ENCODE measurements around the gene GRID1. TPM values are rescaled to one million over a fixed set of nuclear protein-coding genes. Genes with fewer than 3 reads are reported as not detected.
A peak's percentile ranks its signal among the peaks of the same experiment; 100 is the strongest.

Gene GRID1
- total RNA-seq, 1 donor from 2014 or later: 1.1 TPM

DNA sequence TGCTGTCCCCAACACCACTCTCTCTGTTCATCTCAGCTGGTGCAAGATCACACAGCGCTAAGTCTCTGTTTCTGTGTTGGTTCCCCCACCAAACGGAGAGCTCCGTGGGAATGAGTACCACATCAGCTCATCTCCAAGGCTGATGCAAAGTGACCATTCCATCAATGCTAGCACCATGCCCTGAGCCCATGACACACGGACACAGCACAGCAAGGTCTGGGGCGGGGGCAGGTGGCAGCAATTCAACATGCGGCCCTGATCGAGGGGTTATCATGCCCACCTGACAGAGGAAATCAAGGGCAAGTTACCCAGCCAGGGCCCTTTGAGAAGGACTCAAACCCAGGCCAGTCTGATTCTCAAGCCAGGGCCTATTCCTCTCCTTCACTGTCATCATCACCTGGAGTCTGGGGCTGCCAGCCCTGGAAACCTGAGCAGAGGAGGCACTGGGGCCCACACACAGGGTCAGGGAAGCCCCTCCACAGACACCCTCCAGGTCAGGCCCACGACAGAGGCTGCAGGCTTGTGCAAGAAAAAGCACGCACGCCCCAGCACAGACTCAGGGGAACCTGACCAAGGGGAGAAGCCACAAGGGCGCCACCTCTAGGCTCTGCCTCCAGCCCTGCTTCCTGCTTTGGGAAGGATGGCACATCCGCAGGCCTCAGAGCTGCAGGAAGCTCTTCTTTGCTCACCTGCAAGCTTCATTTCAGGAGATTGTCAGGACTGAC, 74.8 kb downstream of the GRID1 start:
- Mint-ChIP-seq H3K4me3 (no peak overlapping the region), H3K36me3 (ENCODE audit: low read depth) (no peaks in the 10 kb centered on the region), H3K4me1 (no peaks in the 10 kb centered on the region), H3K27me3 (ENCODE audit: low read depth) (peaks cover 13% of the 10 kb centered on the region), H3K27ac (ENCODE audit: unreplicated experiment) (no peak overlapping the region), H3K9me3 (no peaks in the 10 kb centered on the region)
- no peak for TF ChIP-seq CTCF (conservative IDR thresholded peaks at IDR 0.05)
- DNase-seq (ENCODE audit: low read depth, low spot score): no peak

DNA sequence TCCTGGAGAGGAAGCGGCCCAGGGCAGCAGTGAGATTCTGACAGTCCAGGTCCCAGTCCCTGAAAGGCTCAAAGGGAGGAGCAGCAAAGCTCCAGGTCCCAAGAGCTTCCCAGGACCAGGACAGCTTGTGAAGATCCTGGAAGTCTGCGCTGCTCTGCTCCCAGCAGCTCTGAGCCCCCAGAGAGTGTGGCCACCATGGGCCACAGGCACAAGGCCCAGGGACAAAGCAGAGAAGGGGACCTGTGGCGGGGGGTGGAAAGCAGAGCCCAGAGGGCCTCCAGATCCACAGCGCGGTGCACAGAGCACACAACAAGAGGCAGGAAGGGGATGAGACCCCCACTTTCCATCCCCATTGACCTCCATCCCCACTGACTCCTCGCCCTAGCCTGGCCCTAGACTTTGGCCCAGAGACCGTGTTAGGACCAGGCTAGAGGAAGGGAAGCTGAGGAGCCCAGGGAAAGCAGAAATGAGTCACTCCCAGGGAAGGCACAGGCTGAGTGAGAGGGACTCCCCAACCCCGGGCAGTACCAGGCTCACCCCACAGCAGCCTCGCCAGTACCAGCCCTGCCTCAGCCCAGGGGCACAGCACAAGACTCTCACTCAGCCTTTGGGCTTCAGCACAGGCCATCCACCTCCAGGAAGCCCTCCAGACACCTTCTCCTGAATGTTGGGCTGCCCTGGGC, 75.5 kb downstream of the GRID1 start:
- DNase-seq (ENCODE audit: low read depth, low spot score): no peak
- no peaks in the 10 kb centered on the region for H3K4me1 Mint-ChIP-seq
- no peaks in the 10 kb centered on the region for H3K36me3 Mint-ChIP-seq (ENCODE audit: low read depth)
- H3K9me3 Mint-ChIP-seq: no peaks in the 10 kb centered on the region
- H3K27me3 Mint-ChIP-seq (ENCODE audit: low read depth): peaks cover 13% of the 10 kb centered on the region
- TF ChIP-seq CTCF (conservative IDR thresholded peaks at IDR 0.05): no peak
- H3K27ac Mint-ChIP-seq (ENCODE audit: unreplicated experiment): no peak overlapping the region
- no peak overlapping the region for H3K4me3 Mint-ChIP-seq

- no peak overlapping the region for H3K4me3 Mint-ChIP-seq
- H3K4me1 Mint-ChIP-seq: no peaks in the 10 kb centered on the region
- no peaks in the 10 kb centered on the region for H3K9me3 Mint-ChIP-seq
- H3K27ac Mint-ChIP-seq (ENCODE audit: unreplicated experiment): no peak overlapping the region
- peaks cover 12% of the 10 kb centered on the region for H3K27me3 Mint-ChIP-seq (ENCODE audit: low read depth)
- no peak for TF ChIP-seq CTCF (conservative IDR thresholded peaks at IDR 0.05)
- no peak for DNase-seq (ENCODE audit: low read depth, low spot score)
- H3K36me3 Mint-ChIP-seq (ENCODE audit: low read depth): no peaks in the 10 kb centered on the region
These were observed 77.1 kb downstream of the GRID1 start for GRCh38 chr10:86289577-86289868.

GRCh38 chr10:86288695-86289576, 77.7 kb downstream of the GRID1 start:
- no peaks in the 10 kb centered on the region for H3K36me3 Mint-ChIP-seq (ENCODE audit: low read depth)
- no peak overlapping the region for H3K4me3 Mint-ChIP-seq
- no peak for DNase-seq (ENCODE audit: low read depth, low spot score)
- no peaks in the 10 kb centered on the region for H3K9me3 Mint-ChIP-seq
- TF ChIP-seq CTCF (conservative IDR thresholded peaks at IDR 0.05): no peak
- peak overlapping the region; percentile 43 for H3K27ac Mint-ChIP-seq (ENCODE audit: unreplicated experiment)
- no peaks in the 10 kb centered on the region for H3K4me1 Mint-ChIP-seq
- peaks cover 12% of the 10 kb centered on the region for H3K27me3 Mint-ChIP-seq (ENCODE audit: low read depth)

DNA sequence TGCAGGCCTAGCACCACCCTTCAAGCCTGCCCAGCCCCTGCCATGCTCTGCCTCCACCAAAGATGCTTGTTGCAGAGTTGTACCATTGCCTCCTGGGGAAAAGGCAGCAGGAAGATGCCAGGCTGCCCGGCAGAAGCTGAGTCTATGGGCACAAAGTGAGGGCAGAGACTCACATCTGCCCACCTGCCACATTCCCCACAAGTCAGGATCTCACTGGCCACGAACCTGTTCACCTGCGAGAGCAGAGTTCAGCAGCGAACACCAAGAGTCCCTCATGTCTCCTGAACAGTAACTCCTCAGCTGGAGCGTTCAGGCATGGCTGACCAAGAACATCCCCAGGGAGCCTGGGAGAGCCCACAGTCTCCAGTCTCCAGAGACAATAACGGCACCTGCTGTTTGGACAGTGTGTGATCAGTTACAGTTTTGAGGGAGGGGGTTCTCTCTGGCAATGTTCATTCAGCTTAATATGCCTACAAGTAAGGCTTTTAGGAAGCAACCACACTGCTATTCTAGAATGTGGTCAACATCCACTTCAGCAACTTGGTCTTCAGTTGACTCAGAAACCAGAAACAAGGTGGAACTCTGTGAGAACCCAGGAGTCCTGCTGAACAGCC, 78.5 kb downstream of the GRID1 start:
- no peak for TF ChIP-seq CTCF (conservative IDR thresholded peaks at IDR 0.05)
- Mint-ChIP-seq H3K4me3 (no peak overlapping the region), H3K9me3 (no peaks in the 10 kb centered on the region), H3K36me3 (ENCODE audit: low read depth) (no peaks in the 10 kb centered on the region), H3K27ac (ENCODE audit: unreplicated experiment) (no peak overlapping the region), H3K4me1 (no peaks in the 10 kb centered on the region), H3K27me3 (ENCODE audit: low read depth) (peaks cover 16% of the 10 kb centered on the region)
- no peak for DNase-seq (ENCODE audit: low read depth, low spot score)

Data from neural crest cell (in vitro differentiated cells).